Prostate gland (tissue), 2 donors: ENCODE measurements around the gene RABGAP1L.

Source experiments
- CTCF ChIP-seq, 4 experiments: fragments of 200-600 bp in 2 of 4; fragments of 450-650 bp in 2 of 4; sonication (generic) in 2 of 4; IDR thresholded peaks; 1 replicate in 3 of 4; 2 replicates in 1 of 4; pipeline ENCODE4 v1.5.1; 2016 to 2019; ENCODE audit warnings: antibody characterized with exemption in 4 of 4, mild to moderate bottlenecking in 2 of 4, moderate library complexity in 2 of 4
- POLR2A ChIP-seq: fragments of 450-650 bp; IDR thresholded peaks from one replicate; pipeline ENCODE4 v1.6.1; 2016; ENCODE audit warnings: antibody characterized with exemption, mild to moderate bottlenecking

GRCh38 chr1:174367892-174368291, 208.6 kb downstream of the RABGAP1L start:
- TF ChIP-seq POLR2A (no peak), CTCF (IDR thresholded peaks at IDR 0.05) (no peak)
